Panc1 (cell line): ENCODE data around the gene PHACTR2. TPM values are rescaled to one million over a fixed set of nuclear protein-coding genes. Genes with fewer than 3 reads are reported as not detected.

Source experiments
- ATAC-seq: fragments of 200-7000 bp; cut with Tn5 transposase; 2 replicates; pipeline ENCODE4 v1.9.1; 2020; ENCODE audit warnings: mild to moderate bottlenecking, moderate library complexity
- BruUV-seq: library from RNA; stranded (reverse); fragments of 400-500 nt; replicated peaks from 2 replicates; lab custom pipeline; 2021; lab: Mats Ljungman, UMichigan
- CTCF ChIA-PET: fragments of 300-600 bp; sonication (Branson Sonifier 250); formaldehyde crosslinking; loops from one replicate; lab custom pipeline; 2022; ENCODE audit warnings: antibody characterized with exemption; lab: Charles Lee
- POLR2A ChIA-PET: fragments of 300-600 bp; sonication (Branson Sonifier 250); formaldehyde crosslinking; loops from one replicate; lab custom pipeline; 2022; ENCODE audit warnings: antibody characterized with exemption; lab: Charles Lee
- DNase-seq: peaks from one replicate; pipeline ENCODE4 v3.0.0-alpha.2; 2010; ENCODE audit warnings: low read depth, low spot score
- H3K27ac ChIP-seq: 2 replicates; pipeline ENCODE4 v1.5.1; 2011; ENCODE audit warnings: mild to moderate bottlenecking, low read length, inconsistent platforms
- H3K27me3 ChIP-seq: fragments of 200-500 bp; sonication (Bioruptor generic); 2 replicates; pipeline ENCODE4 v1.6.0; 2014; ENCODE audit warnings: low read length, inconsistent platforms; ENCODE audit not compliant: control insufficient read depth, insufficient read depth
- H3K36me3 ChIP-seq: fragments of 200-500 bp; sonication (Bioruptor generic); 2 replicates; pipeline ENCODE4 v1.5.1; 2014; ENCODE audit warnings: inconsistent platforms, mild to moderate bottlenecking, low read length, moderate library complexity; ENCODE audit not compliant: control insufficient read depth, insufficient read depth
- H3K4me1 ChIP-seq: 2 replicates; pipeline ENCODE4 v1.5.1; 2011; ENCODE audit warnings: inconsistent platforms, mild to moderate bottlenecking, low read length, moderate library complexity; ENCODE audit not compliant: control insufficient read depth, insufficient read depth
- H3K4me3 ChIP-seq, 2 experiments: 2 replicates each; pipeline ENCODE4 v1.5.1; 2011 to 2012; ENCODE audit warnings: low read depth in 2 of 2, low read length in 2 of 2, mild to moderate bottlenecking in 2 of 2, inconsistent platforms in 1 of 2, moderate library complexity in 1 of 2
- H3K9me3 ChIP-seq: fragments of 200-500 bp; sonication (Bioruptor generic); 2 replicates; pipeline ENCODE4 v1.5.1; 2014; ENCODE audit warnings: low read depth, mild to moderate bottlenecking, inconsistent platforms, low read length, moderate library complexity; ENCODE audit not compliant: control insufficient read depth, insufficient read depth
- POLR2AphosphoS5 ChIP-seq: IDR thresholded peaks from 2 replicates; pipeline ENCODE4 v1.6.1; 2012; ENCODE audit warnings: mild to moderate bottlenecking, low read depth, low read length, moderate library complexity
- SIN3A ChIP-seq: IDR thresholded peaks from 2 replicates; pipeline ENCODE4 v1.6.1; 2012; ENCODE audit warnings: low read depth, mild to moderate bottlenecking, low read length, moderate library complexity, borderline replicate concordance; ENCODE audit not compliant: insufficient read depth
- TCF7L2 ChIP-seq: IDR thresholded peaks from 2 replicates; pipeline ENCODE4 v1.6.1; 2011; ENCODE audit warnings: mild to moderate bottlenecking, low read depth, low read length, inconsistent platforms
- in situ Hi-C: cut with HindIII; loops from 2 replicates; pipeline ENCODE4 v1.10.0; 2016; ENCODE audit warnings: low sequenced_read_pairs, low pct_unique_long_range_greater_than_20kb
- intact Hi-C: fragments of 100-400 bp; cut with micrococcal nuclease; formaldehyde crosslinking; loops from one replicate; pipeline ENCODE4 v1.10.0; 2022; ENCODE audit not compliant: unreplicated experiment
- total RNA-seq: library from RNA; stranded (reverse); gene quantifications from one replicate; pipeline ENCODE4 v1.2.1, GENCODE V29; 2021; ENCODE audit not compliant: unreplicated experiment
- TF ChIP-seq, protein P1 (sequence below), 2 experiments: IDR thresholded peaks; 2 replicates each; pipeline ENCODE4 v1.6.1; 2011 to 2012; ENCODE audit warnings: low read depth in 2 of 2, control low read depth in 1 of 2, low read length in 1 of 2, mild to moderate bottlenecking in 1 of 2, moderate library complexity in 1 of 2; ENCODE audit not compliant: insufficient read depth in 1 of 2
- TF ChIP-seq, protein P2 (sequence below): fragments of 450-650 bp; IDR thresholded peaks from 2 replicates; pipeline ENCODE4 v1.5.1; 2017; ENCODE audit warnings: mild to moderate bottlenecking

PHACTR2 gene
- total RNA-seq, 1 experiment from 2014 or later: 59.9 TPM

DNA sequence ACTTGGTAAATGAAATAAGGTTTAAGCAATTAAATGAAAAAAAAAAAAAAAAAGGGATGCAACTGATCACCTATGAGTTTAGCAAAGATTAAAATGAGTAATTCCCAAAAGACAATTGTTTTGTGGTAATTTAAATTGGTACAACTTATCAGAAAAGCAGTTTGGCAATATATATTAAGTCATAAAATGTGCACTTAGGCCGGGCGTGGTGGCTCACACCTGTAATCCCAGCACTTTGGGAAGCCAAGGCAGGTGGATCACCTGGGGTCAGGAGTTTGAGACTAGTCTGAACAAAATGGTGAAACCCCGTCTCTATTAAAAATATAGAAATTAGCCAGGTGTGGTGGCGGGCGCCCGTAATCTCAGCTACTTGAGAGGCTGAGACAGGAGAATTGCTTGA, 7.9 kb downstream of the PHACTR2 start:
- in situ Hi-C loops: no loop called here
- ATAC-seq (no peak), DNase-seq (no peak)
- Histone ChIP-seq H3K4me1 (peaks cover 6% of the 10 kb centered on the region; the same call in 1 of the 2 replicates), H3K27me3 (no peaks in the 10 kb centered on the region), H3K27ac (no peak overlapping the region), H3K4me3 (no peak overlapping the region), H3K36me3 (no peaks in the 10 kb centered on the region), H3K9me3 (peaks cover 7% of the 10 kb centered on the region; the same call in 1 of the 2 replicates)
- BruUV-seq: no TSS peak
- intact Hi-C loops: no loop called here
- ChIA-PET POLR2A (interaction anchor here (0.6 kb wide), 1 partner anchor 147 kb away, joined by 4 read pairs; no protein-coding TSS in a partner anchor), CTCF (no interaction called here)
- TF ChIP-seq, protein P1, sequence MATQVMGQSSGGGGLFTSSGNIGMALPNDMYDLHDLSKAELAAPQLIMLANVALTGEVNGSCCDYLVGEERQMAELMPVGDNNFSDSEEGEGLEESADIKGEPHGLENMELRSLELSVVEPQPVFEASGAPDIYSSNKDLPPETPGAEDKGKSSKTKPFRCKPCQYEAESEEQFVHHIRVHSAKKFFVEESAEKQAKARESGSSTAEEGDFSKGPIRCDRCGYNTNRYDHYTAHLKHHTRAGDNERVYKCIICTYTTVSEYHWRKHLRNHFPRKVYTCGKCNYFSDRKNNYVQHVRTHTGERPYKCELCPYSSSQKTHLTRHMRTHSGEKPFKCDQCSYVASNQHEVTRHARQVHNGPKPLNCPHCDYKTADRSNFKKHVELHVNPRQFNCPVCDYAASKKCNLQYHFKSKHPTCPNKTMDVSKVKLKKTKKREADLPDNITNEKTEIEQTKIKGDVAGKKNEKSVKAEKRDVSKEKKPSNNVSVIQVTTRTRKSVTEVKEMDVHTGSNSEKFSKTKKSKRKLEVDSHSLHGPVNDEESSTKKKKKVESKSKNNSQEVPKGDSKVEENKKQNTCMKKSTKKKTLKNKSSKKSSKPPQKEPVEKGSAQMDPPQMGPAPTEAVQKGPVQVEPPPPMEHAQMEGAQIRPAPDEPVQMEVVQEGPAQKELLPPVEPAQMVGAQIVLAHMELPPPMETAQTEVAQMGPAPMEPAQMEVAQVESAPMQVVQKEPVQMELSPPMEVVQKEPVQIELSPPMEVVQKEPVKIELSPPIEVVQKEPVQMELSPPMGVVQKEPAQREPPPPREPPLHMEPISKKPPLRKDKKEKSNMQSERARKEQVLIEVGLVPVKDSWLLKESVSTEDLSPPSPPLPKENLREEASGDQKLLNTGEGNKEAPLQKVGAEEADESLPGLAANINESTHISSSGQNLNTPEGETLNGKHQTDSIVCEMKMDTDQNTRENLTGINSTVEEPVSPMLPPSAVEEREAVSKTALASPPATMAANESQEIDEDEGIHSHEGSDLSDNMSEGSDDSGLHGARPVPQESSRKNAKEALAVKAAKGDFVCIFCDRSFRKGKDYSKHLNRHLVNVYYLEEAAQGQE (IDR thresholded peaks at IDR 0.05; ENCODE audit: insufficient read depth in 1 of 2, low read depth in 2 of 2, low read length in 1 of 2): no peak
- TF ChIP-seq TCF7L2: no peak
- TF ChIP-seq POLR2AphosphoS5: no peak
- TF ChIP-seq, protein P2, sequence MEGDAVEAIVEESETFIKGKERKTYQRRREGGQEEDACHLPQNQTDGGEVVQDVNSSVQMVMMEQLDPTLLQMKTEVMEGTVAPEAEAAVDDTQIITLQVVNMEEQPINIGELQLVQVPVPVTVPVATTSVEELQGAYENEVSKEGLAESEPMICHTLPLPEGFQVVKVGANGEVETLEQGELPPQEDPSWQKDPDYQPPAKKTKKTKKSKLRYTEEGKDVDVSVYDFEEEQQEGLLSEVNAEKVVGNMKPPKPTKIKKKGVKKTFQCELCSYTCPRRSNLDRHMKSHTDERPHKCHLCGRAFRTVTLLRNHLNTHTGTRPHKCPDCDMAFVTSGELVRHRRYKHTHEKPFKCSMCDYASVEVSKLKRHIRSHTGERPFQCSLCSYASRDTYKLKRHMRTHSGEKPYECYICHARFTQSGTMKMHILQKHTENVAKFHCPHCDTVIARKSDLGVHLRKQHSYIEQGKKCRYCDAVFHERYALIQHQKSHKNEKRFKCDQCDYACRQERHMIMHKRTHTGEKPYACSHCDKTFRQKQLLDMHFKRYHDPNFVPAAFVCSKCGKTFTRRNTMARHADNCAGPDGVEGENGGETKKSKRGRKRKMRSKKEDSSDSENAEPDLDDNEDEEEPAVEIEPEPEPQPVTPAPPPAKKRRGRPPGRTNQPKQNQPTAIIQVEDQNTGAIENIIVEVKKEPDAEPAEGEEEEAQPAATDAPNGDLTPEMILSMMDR: no peak
- no peak for TF ChIP-seq SIN3A

DNA sequence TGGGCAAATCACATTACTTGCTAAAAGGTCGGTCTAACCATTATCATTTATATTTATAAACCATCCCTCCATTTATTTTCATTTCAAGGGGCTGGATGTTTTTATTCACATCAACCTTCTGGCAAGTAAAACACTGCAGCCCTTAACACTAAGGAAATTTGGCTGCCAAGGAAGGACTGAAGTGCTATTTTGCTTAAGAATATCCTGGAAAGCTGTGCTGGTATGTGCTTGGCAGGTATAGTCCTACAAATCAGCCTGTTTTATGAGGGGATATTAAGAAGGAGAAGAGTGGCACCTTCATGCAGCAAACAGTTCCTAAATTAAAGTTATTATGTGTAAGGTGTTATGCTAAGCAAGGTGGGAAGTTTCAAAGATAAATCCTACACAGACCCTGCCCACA, 9.8 kb downstream of the PHACTR2 start:
- Histone ChIP-seq H3K27me3 (no peaks in the 10 kb centered on the region), H3K4me1 (peaks cover 18% of the 10 kb centered on the region), H3K27ac (no peak overlapping the region), H3K9me3 (peaks cover 4% of the 10 kb centered on the region; the same call in 1 of the 2 replicates), H3K4me3 (no peak overlapping the region), H3K36me3 (no peaks in the 10 kb centered on the region)
- in situ Hi-C loops (no loop called here), intact Hi-C loops (no loop called here)
- CTCF ChIA-PET: no interaction called here
- POLR2A ChIA-PET: no interaction called here
- BruUV-seq: no TSS peak
- no peak for DNase-seq
- no peak for TF ChIP-seq TCF7L2
- no peak for TF ChIP-seq SIN3A
- TF ChIP-seq, protein P2: no peak
- ATAC-seq: no peak
